Uterus (tissue), 2 donors: ENCODE measurements around the gene SCP2.

ENCODE experiments used
- POLR2A ChIP-seq, 2 donors: fragments of 450-650 bp; IDR thresholded peaks; one replicate each; pipeline ENCODE4 v1.6.1; 2016; ENCODE audit warnings: antibody characterized with exemption in 2 of 2, mild to moderate bottlenecking in 1 of 2, moderate library complexity in 1 of 2
- TF ChIP-seq, protein P1 (sequence below), 4 experiments: fragments of 200-600 bp in 2 of 4; fragments of 450-650 bp in 2 of 4; sonication (generic) in 2 of 4; IDR thresholded peaks; one replicate each; pipeline ENCODE4 v1.5.1; 2016 to 2019; ENCODE audit warnings: antibody characterized with exemption in 4 of 4, mild to moderate bottlenecking in 2 of 4, moderate library complexity in 1 of 4

DNA sequence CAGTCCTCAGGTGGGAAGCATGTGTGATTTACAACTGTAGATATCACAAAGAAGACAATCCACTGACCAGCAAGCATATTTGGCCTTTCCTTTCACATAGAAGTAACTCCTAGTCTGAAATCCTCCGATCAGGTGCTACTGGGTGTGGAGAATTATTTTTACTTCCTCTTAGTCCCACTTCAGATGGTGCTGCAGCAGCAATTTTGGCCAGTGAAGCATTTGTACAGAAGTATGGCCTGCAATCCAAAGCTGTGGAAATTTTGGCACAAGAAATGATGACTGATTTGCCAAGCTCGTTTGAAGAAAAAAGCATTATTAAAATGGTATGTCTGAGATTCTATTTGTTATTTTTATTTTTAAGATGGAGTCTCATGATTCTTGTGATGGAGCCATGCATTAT lies 51.0 kb downstream of the SCP2 start:
- TF ChIP-seq, protein P1, sequence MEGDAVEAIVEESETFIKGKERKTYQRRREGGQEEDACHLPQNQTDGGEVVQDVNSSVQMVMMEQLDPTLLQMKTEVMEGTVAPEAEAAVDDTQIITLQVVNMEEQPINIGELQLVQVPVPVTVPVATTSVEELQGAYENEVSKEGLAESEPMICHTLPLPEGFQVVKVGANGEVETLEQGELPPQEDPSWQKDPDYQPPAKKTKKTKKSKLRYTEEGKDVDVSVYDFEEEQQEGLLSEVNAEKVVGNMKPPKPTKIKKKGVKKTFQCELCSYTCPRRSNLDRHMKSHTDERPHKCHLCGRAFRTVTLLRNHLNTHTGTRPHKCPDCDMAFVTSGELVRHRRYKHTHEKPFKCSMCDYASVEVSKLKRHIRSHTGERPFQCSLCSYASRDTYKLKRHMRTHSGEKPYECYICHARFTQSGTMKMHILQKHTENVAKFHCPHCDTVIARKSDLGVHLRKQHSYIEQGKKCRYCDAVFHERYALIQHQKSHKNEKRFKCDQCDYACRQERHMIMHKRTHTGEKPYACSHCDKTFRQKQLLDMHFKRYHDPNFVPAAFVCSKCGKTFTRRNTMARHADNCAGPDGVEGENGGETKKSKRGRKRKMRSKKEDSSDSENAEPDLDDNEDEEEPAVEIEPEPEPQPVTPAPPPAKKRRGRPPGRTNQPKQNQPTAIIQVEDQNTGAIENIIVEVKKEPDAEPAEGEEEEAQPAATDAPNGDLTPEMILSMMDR (IDR thresholded peaks at IDR 0.05) = no peak
- TF ChIP-seq POLR2A (IDR thresholded peaks at IDR 0.05) = no peak
